GM18505 (cell line): ENCODE measurements around the gene PLCL1.

ENCODE experiments used
- ATAC-seq: cut with Tn5 transposase; IDR thresholded peaks from one replicate; pipeline ENCODE4 v1.9.1; 2021; ENCODE audit not compliant: unreplicated experiment
- POLR2A ChIP-seq: IDR thresholded peaks from 4 replicates; pipeline ENCODE4 v1.6.1; 2011; ENCODE audit warnings: borderline replicate concordance; ENCODE audit not compliant: insufficient read depth, insufficient read length; ENCODE audit errors: extremely low read depth

PLCL1 gene

DNA sequence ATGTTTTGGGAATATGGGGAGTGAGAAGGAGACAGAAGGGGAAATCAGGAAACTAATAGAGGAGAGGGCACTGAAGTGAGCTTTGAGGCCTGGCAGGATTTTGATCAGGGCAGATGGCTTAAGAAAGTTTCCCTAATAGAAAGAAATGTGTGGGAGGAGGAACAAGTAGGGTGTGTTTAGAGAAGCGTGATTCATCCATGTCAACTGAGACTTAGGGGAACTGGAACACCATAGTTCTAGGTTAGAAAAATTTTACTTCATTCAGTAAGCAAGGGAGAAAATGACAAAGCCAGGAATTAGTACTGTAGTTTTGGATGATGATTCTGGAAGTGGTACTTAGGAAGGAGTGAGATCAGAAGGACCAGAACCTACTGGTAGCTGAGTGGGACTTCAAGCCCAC lies 296.0 kb downstream of the PLCL1 start:
- ATAC-seq = no peak
- TF ChIP-seq POLR2A = no peak

DNA sequence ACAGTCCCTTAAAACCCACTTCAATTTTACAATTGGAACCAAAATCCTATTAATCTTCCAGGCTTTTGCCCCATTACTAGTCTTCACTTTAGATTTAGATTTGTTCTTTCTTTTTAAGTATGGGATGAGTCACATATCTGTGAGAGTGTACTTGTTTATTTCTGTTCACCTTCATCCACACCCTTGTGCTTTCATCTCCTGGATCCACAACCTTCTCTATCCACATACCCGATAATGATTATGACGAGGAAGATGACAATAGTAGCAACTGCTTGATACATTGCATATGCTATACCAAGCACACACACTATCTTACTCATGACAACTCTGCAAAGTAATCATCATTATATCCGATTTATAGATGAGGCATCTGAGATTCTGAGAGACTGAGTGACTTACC lies 297.3 kb downstream of the PLCL1 start:
- TF ChIP-seq POLR2A = no peak
- ATAC-seq = no peak

DNA sequence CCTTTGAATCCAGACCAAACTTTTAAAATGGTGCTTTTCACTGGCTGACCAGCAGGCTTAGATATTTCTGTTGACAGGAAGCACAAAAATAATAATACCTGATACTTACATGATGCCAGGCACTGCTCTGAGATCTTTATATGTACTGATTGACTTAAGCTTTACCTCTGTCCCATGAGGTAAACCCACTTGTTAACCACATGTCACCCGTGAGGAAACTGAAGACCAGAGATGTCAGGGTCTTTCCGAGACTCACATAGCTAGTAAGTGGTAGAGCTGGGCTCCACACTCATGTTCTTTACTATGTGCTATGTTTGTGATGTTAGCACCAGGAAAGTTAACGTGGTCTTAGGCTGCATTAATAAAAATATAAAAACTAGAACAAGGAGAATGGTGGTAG lies 297.7 kb downstream of the PLCL1 start:
- no peak for ATAC-seq
- TF ChIP-seq POLR2A = no peak

DNA sequence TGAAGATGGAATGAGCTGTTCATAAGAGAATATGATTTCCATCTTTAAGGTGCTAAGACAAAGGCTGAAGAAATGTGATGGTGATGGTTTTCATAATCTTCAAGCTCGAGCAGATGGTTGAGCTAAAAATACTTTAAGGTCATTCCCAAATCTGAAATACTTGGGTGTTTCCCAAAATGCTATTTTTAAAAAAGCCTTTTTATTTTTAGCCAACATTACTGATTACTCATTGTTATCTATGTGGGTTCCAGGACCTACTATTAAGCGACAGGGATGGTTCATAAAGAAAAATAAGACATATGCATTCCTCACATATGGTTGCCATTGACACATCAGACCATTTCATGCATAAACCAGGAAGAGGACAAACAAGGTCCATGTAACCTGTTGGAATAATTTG lies 298.5 kb downstream of the PLCL1 start:
- ATAC-seq = no peak
- no peak for TF ChIP-seq POLR2A

DNA sequence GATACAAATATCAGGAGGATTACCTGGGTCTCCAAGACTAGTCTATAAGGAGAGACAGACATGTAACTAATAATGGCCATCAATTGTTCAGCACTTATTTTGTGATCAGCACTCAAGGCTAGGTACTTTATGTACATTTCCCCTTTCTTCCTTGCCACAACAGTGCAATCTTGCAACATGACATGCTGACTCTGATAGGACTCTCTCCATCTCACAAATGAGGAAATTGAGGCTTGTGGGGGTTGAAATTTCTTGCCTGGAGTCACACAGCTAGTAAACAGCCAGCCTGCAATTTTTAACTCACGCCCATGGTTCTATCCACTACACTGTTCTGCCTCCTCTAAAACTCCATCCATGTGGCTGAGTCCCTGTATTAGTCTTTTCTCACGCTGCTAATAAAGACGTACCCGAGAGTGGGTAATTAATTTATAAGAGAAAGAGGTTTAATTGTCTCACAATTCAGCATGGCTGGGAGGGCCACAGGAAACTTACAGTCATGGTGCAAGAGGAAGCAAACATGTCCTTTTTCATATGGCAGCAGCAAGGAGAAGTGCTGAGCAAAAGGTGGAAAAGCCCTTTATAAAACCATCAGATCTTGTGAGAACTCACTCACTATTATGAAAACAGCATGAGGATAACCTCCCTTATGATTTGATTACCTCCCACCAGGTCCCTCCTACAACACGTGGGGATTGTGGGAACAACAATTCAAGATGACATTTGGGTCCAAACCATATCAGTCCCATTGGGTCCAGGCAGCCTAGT lies 302.4 kb downstream of the PLCL1 start:
- TF ChIP-seq POLR2A = no peak
- no peak for ATAC-seq

DNA sequence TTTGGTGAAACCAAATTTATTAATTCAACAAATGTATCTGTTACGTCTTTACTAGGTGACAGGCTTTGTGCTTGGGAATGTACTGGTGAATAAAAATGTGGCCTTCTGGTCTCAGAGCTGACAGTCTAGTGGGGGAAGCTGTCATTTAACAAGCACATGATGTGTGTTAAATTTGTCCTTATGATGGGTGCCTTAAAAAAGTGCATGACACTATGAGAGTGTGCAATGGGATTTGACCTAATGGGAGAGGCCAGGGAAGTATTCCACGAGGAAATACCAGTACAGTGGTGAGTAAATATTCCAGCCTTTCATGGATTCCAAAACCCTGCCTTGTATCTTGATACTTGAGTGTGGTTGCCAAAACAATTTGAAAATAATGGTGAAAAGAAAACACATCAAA lies 308.9 kb downstream of the PLCL1 start:
- no peak for TF ChIP-seq POLR2A
- no peak for ATAC-seq

DNA sequence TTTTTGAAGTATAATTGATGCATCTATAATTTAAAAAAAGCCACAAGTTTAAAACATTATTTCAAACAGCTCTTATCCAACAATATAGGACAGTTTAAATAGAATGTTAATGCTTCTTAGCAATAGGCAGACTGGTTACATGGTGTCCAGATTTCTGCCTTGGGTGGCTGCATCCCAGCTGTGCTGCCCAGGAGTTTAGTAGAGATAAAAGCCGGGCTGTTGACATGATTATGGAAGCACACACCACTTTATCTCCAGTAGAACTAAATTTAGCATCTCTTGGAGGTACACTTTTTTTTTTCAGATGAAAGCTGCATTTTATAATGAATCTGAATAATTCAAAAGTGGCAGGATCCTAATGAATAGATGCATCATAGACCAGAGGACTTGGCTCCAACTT lies 309.7 kb downstream of the PLCL1 start:
- TF ChIP-seq POLR2A = no peak
- no peak for ATAC-seq

DNA sequence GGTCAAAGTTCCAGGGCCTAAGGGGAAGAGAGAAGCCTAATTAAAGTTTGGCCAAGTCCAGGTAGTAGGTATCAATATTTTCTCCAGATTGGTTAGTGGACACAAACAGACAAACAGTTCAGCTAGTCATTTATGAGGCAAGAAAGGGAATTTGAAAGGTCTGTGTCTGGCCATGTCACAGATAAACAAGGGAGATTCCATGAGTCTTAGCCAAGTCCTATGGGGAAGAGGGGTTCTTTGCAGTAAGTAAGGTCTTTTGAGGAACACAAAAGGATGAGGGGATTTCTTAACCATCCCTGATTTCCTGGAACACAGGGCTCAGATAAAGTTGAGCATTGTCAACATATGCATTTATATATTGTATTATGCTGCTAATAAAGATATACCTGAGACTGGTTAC lies 310.8 kb downstream of the PLCL1 start:
- no peak for TF ChIP-seq POLR2A
- ATAC-seq = no peak

DNA sequence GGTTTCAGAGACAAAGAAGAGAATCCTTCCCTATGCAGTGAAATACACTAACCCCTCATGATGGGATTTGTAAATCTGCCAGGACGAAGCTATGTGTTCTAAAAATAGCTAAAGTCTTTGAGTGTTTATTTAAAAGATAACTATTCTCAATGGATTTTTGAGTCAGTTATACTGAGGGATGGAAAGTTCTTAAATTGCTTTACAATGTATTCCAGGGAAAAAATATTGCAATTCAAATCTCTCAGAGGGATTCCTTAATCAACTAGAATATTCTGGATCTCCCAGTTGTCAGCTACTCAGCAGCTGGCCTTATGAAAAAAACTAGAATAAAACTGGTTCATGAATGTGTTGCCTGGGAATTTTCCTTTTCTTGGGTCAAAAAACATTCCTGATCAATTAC lies 312.4 kb downstream of the PLCL1 start:
- no peak for ATAC-seq
- no peak for TF ChIP-seq POLR2A

DNA sequence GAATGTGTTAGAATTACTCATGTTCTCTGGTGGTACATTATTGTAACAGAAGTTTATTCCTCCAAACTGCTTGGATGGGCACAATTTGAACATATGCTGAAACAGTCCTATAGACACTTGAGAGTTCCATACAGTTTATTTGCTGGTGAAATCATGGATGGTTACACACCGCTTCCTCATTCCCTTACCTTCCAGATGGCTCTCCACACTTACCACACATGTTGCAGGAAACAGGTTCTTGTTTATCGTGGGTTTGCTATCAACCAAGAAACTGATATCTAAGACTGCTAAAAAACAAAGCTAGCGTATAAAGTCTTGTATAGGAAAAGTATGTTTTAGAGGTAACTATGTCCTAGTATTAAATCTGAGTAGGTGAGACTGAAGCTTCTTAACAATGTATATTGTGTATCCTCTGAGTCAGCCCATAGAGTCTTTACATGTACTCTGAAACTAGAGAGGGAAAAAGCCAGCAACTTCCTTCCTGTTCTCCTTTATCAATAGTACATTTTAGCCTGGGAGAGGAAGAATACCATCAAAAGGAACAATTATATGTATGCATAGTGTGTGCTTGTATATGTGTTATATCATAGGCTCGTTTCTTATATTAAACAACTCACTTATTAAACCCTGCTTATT lies 313.1 kb downstream of the PLCL1 start:
- no peak for ATAC-seq
- TF ChIP-seq POLR2A = no peak

DNA sequence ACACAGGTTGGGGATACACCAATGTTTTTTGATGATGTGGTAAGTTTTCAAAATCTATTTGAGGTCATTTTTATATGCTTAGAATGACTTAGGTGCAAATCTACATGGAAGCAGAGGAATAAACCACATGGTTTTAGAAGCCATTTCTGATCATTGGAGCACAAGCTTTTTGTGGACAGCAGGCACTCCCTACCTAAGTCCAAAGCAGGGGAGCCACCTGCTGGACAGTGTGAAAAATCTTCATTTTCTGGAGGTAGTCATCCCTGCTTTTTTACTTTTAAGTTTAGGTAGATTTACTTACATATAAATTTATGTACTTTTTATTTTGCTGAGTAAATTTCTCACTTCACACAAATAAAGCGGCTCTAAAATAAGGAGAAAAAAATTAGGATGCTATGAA lies 323.2 kb downstream of the PLCL1 start:
- ATAC-seq = peak; percentile 78
- TF ChIP-seq POLR2A = no peak

DNA sequence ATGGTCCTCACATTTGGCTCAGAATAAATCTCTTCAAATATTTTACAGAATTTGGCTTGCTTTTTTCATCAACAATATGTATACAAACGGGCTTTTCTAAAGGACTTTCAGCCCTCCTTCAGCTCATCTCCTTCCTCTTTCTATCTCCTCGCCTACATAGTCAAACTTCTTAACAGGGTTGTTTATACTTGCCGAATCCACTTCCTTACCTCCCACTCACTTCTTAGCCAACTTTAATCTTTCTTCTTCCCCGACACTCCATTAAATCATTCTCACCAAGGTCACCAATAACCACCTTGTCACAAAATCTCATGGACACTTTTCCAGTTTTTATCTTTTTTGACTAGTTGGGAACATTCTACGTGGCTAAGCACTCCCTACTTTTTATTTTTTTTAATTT lies 325.2 kb downstream of the PLCL1 start:
- no peak for ATAC-seq
- no peak for TF ChIP-seq POLR2A

DNA sequence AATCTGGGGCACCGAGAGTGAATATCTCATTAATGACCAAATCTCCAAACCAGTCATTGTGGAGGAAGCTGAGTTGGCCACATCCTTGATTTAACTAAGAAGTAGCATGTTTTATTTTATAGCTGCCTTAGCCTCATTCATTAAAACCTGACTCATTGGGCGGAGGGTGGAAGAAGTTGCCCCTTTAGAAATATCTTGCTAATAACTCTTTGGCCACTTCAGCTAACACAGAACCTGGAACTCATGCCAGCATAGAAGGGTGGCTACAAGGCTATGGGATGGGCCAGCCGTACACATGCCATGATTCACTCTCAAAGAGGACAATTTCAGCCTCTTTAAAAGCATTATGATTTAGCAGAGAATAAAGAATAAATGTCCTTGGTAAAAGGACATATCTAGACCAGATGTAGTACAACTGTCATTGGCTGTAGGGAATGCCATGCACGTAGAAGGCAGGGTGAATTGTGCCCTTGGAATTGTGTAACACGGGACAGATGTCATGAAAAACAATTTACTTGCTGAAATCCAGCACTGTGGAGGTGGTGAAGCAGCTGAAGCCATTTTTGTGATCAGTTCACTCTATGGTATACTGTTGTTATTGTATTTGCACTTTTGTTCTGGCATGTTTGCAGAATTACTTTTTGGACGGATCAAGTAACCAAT lies 330.0 kb downstream of the PLCL1 start:
- TF ChIP-seq POLR2A = no peak
- no peak for ATAC-seq

DNA sequence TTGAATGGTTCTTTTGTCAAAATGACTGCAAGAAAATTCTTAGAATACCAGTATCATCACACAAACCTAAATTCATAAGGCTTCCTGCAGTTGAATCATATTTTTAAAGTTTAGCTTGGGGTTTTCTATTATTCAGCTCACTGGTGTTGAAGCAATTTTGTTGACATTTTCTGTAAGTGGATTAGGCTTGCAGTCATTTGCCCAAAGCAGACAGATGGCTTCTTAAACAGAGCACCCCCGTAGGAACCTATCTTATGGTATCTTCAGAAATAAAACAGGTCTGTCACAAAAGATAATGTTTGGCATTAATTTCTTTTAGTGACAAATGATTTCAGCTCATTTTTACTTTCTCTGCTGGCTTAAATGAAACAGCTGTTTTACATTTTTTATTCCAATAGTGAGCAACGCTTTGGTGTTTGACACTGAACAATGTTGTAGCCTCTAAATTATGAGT lies 331.1 kb downstream of the PLCL1 start:
- no peak for ATAC-seq
- no peak for TF ChIP-seq POLR2A
